HG02763 (cell line): ENCODE data around the gene EHD1.

Source experiments
- ATAC-seq: cut with Tn5 transposase; IDR thresholded peaks from one replicate; pipeline ENCODE4 v1.9.1; 2021; ENCODE audit warnings: mild to moderate bottlenecking, moderate library complexity; ENCODE audit not compliant: unreplicated experiment

EHD1 gene

DNA sequence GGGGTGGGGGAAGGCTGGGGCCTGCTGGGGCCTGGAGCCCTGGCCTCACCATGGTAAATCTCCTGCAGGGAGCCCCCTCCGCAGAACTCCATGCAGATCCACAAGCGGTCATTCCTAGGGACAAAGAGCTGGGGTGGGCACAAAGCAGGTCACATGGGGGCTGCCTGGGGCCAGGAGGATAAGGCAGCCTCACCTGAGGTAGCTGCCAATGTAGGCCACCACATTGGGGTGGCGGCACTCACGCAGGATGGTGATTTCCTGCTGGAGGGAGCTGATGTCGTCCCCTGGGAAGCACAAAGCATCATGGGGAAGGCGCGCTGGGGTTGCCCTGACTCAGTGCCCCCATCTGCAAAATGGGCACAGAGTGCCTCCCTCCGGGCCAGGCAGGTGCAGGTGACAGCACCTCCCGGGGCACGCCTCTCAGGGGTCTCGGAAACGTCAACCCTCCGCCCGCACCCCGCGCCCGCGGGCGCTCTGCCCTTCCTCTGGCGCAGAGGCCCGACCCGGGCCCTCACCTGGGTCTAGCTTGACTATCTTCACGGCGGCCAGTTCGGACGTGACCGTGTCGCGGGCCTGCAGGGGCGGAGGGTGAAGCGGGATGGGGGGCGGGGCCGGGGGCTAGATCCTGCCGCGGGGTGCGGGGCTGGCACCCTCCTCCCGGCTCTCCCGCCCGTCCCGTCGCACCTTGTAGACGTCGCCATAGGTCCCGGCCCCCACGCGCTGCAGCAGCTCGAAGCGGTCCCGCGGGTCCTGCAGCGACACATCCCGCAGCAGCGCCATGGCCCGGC is 75.9 kb downstream of the EHD1 start:
- no peak for ATAC-seq
